ENCODE measurements around the gene MEMO1.
"Not testable (repeated sequence)": the region's sequence is repeated elsewhere in the genome, so short reads cannot be mapped to it uniquely, and the experiment has no call there.

The MEMO1 gene

GRCh38 chr2:31909661-31910060 lies 101.1 kb downstream of the MEMO1 start:
- TF ChIP-seq CTCF (conservative IDR thresholded peaks at IDR 0.05): no peak
- no peak overlapping the region for H3K27ac ChIP-seq

- H3K27ac ChIP-seq: peak overlapping the region; percentile 61
These were observed 103.3 kb downstream of the MEMO1 start for GRCh38 chr2:31907491-31907890.

GRCh38 chr2:31903109-31903780 lies 107.6 kb downstream of the MEMO1 start:
- no peak for TF ChIP-seq CTCF (conservative IDR thresholded peaks at IDR 0.05)
- no peak overlapping the region for H3K27ac ChIP-seq

- H3K27ac ChIP-seq: no peak overlapping the region
- no peak for TF ChIP-seq CTCF (conservative IDR thresholded peaks at IDR 0.05)
These were observed 108.9 kb downstream of the MEMO1 start for GRCh38 chr2:31901900-31902299.

GRCh38 chr2:31900156-31900555 lies 110.7 kb downstream of the MEMO1 start:
- not testable (repeated sequence) for H3K27ac ChIP-seq

- H3K27ac ChIP-seq: not testable (repeated sequence)
These were observed 112.5 kb downstream of the MEMO1 start for GRCh38 chr2:31898346-31898745.

- H3K27ac ChIP-seq: not testable (repeated sequence)
These were observed 113.5 kb downstream of the MEMO1 start for GRCh38 chr2:31897340-31897739.

GRCh38 chr2:31896293-31896692 lies 114.5 kb downstream of the MEMO1 start:
- no peak for TF ChIP-seq CTCF (conservative IDR thresholded peaks at IDR 0.05)
- H3K27ac ChIP-seq: no peak overlapping the region

- no peak for TF ChIP-seq CTCF (conservative IDR thresholded peaks at IDR 0.05)
- no peak overlapping the region for H3K27ac ChIP-seq
These were observed 116.2 kb downstream of the MEMO1 start for GRCh38 chr2:31894656-31895055.

GRCh38 chr2:31893094-31893493 lies 117.7 kb downstream of the MEMO1 start:
- H3K27ac ChIP-seq: no peak overlapping the region
- TF ChIP-seq CTCF (conservative IDR thresholded peaks at IDR 0.05): no peak
